Measurements from ENCODE around the gene CAMK2A.

CAMK2A gene

DNA sequence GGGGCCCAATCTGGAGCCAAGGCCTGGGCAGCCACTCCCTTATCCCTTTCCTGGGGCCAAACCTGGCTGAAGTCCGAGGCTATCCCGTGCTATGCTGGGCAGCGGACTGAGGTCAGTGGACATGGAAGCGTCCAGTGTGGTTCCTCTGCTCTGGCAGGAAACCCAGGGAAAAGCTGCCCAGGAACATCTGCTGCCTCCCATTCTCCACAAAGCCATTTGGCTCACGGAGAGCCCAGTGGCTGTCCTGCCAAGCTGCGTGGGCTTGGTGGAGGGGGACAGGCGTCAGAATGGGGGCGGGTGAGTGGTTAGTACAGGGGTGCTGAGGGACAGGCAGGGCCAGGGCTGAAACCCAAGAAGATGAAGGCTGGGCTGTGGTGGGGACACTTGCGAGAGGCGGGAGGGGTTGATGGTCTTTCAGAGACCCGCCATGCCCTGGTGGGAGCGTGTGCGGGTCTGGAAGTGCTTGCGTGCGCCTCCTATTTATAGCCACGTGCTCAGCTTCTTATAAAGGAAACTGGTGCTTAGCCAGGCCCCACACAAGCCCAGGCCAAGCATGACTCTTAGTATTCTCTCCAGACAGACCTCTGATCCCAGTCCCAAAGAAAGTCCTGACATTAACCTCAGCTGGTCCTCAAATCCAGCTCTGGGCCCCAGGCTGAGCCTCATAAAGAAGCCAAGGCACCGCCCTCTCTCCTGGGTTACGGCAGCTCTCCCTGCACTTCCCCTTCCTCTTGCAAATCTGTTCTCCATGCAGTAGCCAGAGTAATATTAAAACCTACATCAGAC is 109.1 kb downstream of the CAMK2A start:
- no peak for DNase-seq

DNA sequence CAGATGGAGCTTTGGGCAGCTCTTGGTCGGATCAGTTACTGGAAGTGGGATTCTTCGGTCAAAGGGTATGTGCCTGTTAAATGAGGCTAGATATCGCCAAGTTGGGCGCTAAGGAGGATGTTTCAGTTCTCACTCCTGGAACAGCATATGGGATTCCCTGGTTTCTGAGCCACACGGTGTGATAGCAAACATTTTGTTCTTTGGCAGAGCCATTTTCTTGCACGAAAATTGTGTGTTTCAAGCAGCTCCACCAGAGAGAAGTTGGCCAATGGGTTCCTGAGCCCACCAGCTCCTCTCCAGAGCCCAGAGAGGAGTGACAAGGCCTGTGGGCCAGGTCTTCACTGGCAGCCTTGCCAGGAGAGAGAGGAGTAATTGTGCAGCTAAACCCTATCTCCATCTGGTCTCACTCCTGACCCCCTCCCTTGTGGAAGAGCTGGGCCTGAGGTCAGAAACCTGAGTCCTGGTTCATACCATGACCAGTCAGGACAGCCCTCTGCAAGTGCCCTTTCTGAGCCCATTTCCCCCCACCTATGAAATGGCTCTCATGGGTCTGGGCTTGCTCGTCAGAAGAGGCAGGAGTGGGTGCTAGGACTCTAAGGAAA is 110.5 kb downstream of the CAMK2A start:
- no peak for DNase-seq

DNA sequence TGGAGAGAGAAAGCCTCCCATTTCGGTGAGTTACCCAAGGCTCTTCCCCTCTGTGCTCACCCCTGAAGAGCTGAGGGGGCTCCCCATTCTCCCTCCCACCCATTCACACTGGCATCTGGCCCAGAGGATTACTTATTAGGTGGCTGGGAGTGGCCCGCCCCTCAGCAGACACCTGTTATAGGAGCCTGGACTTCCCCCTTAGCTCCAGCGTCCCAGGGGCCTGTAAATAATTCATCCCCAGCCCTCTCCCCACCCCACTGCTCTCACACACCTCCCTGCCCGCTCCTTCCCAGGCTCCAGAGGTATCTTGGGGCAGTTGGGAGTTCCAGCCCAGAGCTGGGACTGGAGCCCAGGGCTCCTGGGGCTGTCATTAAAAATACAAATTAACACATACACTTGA is 111.3 kb downstream of the CAMK2A start:
- no peak for DNase-seq

GRCh38 chr5:150177721-150178120 is 111.9 kb downstream of the CAMK2A start:
- DNase-seq = no peak

GRCh38 chr5:150176745-150177477 is 112.7 kb downstream of the CAMK2A start:
- no peak for DNase-seq

- DNase-seq = no peak
Observed at GRCh38 chr5:150175536-150175935, 114.0 kb downstream of the CAMK2A start.

DNA sequence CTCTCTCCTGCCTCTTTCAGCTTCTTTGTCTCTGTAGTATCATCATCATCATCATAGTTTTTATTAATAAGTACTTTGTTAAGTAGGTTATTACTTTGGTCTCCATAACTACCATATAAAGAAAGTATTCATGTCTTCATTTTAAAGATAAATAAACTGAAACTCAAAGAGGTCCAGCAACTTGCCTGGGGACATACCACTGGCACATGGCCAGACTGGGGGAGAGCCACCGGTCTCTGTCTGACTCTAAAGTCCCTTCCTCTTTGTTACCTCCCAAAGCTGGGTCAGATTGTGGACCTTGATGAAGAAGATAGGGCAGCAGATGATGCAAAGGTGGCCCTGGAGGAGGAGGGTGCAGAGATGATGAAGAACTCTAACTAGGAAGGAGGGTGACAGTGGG is 114.5 kb downstream of the CAMK2A start:
- DNase-seq = no peak

DNA sequence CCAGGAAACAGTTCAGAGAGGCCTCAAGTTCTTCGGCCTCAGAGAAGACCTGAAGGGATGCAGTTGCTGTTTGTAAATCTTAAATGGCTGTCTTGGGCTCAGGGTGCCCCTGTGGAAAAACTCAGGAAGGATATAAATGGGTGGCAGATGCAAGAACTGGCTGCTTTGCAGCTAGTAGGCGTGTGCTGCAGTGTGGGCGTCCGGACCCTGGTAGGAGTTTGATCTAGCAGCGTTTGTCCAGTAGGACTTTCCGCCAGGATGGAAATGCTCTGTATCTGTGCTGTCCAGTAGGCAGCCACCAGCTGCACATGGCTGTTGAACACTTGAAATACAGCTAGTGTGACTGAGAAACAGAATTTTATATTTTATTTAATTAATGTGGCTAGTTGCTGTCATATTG is 115.3 kb downstream of the CAMK2A start:
- DNase-seq = no peak

DNA sequence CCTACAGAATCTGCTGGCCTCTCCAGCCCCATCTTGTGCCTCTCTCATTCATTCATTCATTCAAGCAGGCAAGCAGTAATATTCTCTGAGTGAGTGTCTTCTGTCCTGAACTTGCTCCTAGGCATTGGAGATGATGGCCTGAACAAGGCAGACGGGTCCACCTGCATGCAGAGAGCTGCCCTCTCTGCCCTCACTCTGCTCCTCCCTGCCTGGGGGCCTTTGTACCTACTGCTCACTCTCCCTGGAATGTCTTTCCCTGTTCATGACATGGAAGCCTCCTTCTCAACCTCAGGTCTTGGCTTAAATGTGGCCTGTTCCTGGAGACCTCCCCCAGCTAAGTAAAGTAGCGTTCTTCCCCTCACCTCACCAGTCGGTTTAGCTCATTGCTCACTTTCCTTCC is 116.4 kb downstream of the CAMK2A start:
- no peak for DNase-seq

DNA sequence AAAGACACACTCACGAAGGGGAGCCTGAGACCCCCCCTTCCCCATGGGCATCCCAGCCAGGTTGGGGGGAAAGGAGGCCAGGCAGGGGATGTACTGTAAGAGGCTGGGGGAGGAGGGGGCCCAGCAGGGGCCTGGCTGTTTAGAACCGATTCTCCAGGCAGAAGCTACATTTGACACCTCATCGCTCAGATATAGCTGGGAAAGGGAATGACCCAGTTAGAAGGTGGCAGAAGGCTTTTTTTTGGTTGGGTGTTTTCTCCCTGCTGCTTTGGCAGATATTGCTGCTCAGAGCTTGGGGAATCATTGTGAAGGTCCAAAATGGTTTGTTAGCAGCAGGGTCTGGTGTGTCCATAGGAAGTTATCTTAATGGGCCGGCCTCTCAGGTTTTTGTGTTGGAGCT is 117.0 kb downstream of the CAMK2A start:
- DNase-seq = no peak

GRCh38 chr5:150172145-150172544 is 117.4 kb downstream of the CAMK2A start:
- no peak for DNase-seq
